ENCODE measurements around the gene CCDC134. TPM values are rescaled to one million over a fixed set of nuclear protein-coding genes. Genes with fewer than 3 reads are reported as not detected.

The CCDC134 gene
- total and polyA plus RNA-seq, 9 of the 15 experiments (the other 6 are each of a cell fraction or from before 2014, with no cell fraction given) = 0.56 to 11.9 (median 5.3) TPM

DNA sequence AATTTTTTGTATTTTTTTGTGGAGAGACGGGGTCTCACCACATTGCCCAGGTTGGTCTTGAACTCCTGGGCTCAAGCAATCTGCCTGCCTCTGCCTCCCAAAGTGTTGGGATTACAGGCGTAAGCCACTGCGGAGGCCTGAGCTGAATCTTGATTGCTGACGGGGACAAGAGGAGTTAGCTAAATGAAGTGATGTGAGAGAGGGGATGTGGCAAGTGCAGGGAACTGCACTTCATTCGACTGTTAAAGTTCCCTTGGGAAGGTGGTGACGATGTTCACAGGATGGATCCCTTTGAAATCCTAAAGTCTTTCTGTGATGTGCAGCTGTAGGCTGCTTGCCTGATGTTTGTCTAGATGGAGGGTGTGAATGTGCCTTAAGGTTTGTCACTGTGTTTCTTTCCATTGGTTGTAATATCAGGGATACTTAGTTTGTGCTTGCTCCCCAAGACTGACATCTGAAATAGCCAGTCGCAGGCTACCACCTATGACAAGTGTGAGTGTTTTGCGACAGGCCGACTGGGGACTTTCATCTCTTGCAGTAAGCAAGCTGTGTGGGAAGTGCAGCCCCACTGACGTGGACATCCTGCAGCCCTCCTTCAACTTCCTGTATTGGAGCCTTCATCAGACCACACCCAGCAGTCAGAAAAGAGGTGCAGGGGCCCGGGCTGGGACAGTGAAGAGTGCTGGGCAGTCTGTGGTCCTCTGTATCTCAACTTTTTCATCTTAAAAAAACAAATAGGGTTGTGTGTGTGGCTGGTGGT lies 19.6 kb upstream of the CCDC134 start (continued):
- TF ChIP-seq CREB1 (IDR thresholded peaks at IDR 0.05) (no peak), CREB1 (CRISPR knock-in tag; IDR thresholded peaks at IDR 0.05) (0 out of 2 replicates have a peak, but pooled peaks have one; percentile 29), CREM (IDR thresholded peaks at IDR 0.05; ENCODE audit: low read depth) (peak; percentile 76), HNRNPLL (IDR thresholded peaks at IDR 0.05; ENCODE audit: low read depth, low read length, poor library complexity, severe bottlenecking) (no peak), KHSRP (IDR thresholded peaks at IDR 0.05) (no peak), CTBP1 (IDR thresholded peaks at IDR 0.05; ENCODE audit: borderline replicate concordance) (peak; percentile 19; the same call in 1 of the 2 replicates), MXD1 (CRISPR knock-in tag; IDR thresholded peaks at IDR 0.05; ENCODE audit: borderline replicate concordance, poor library complexity, severe bottlenecking) (no peak), ZNF766 (CRISPR knock-in tag; conservative IDR thresholded peaks at IDR 0.05) (no peak), GABPB1 (CRISPR knock-in tag; IDR thresholded peaks at IDR 0.05) (0 out of 2 replicates have a peak, but pooled peaks have one; percentile 35), EZH2 (IDR thresholded peaks at IDR 0.05; ENCODE audit: borderline replicate concordance, low read depth, low read length) (no peak), ZZZ3 (IDR thresholded peaks at IDR 0.05) (no peak), HNRNPH1 (optimal IDR thresholded peaks at IDR 0.05; ENCODE audit: low read depth, low read length) (no peak), ZNF507 (tag; conservative IDR thresholded peaks at IDR 0.05) (no peak)

Measured in K562 (cell line).